ENCODE data around the gene XG.
"Not testable (repeated sequence)": the region's sequence is repeated elsewhere in the genome, so short reads cannot be mapped to it uniquely, and the experiment has no call there.

XG gene

DNA sequence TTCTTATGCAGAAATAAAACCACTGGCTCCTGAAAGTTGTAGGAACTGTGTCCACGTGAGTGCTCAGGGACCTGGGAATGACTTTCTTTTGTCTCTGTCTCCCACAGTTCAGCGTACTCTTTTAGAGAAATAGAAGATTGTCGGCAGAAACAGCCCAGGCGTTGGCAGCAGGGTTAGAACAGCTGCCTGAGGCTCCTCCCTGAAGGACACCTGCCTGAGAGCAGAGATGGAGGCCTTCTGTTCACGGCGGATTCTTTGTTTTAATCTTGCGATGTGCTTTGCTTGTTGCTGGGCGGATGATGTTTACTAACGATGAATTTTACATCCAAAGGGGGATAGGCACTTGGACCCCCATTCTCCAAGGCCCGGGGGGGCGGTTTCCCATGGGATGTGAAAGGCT lies 11.2 kb upstream of the XG start:
- TF ChIP-seq, protein P1, sequence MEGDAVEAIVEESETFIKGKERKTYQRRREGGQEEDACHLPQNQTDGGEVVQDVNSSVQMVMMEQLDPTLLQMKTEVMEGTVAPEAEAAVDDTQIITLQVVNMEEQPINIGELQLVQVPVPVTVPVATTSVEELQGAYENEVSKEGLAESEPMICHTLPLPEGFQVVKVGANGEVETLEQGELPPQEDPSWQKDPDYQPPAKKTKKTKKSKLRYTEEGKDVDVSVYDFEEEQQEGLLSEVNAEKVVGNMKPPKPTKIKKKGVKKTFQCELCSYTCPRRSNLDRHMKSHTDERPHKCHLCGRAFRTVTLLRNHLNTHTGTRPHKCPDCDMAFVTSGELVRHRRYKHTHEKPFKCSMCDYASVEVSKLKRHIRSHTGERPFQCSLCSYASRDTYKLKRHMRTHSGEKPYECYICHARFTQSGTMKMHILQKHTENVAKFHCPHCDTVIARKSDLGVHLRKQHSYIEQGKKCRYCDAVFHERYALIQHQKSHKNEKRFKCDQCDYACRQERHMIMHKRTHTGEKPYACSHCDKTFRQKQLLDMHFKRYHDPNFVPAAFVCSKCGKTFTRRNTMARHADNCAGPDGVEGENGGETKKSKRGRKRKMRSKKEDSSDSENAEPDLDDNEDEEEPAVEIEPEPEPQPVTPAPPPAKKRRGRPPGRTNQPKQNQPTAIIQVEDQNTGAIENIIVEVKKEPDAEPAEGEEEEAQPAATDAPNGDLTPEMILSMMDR (IDR thresholded peaks at IDR 0.05): no peak
- Histone ChIP-seq H3K9me3 (no peaks in the 10 kb centered on the region), H3K4me3 (no peak overlapping the region), H3K27ac (no peak overlapping the region), H3K27me3 (no peaks in the 10 kb centered on the region), H3K36me3 (peaks cover 49 to 54% (median 52%) of the 10 kb centered on the region in 3 donors), H3K4me1 (peaks cover 0 to 5% (median 0%) of the 10 kb centered on the region in 4 donors)
- intact Hi-C loops (cut with DNase I; ENCODE audit: low total_unique reads): no loop called here
- DNase-seq: peak in 1 of 2 donors; percentile 46

DNA sequence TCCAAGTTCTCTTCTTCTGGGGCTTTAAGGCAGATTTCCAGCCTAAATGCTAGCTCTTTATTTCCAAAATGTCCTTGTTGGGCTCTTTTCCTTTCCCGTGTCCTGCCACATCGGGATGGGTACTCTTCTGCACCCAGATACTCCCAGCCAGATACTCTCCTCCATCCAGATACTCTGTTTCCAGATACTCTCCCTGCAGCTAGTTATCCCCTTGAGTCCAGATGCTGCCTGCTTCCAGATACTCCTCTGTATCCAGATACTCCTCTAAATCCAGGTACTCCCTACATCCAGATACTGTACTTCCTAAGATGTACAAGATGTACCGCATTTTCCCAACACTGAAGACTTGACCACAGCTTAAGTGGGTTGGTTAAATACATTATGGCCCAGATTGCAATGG lies 10.5 kb upstream of the XG start:
- H3K27ac ChIP-seq: no peak overlapping the region
- DNase-seq: peak in 1 of 2 donors; percentile 5
- no peaks in the 10 kb centered on the region for H3K9me3 ChIP-seq
- TF ChIP-seq, protein P1 (IDR thresholded peaks at IDR 0.05): no peak
- H3K27me3 ChIP-seq: no peaks in the 10 kb centered on the region
- H3K4me3 ChIP-seq: no peak overlapping the region
- peaks cover 0 to 13% (median 0%) of the 10 kb centered on the region in 4 donors for H3K4me1 ChIP-seq
- intact Hi-C loops (cut with DNase I; ENCODE audit: low total_unique reads): no loop called here
- peaks cover 46 to 54% (median 50%) of the 10 kb centered on the region in 3 donors for H3K36me3 ChIP-seq

DNA sequence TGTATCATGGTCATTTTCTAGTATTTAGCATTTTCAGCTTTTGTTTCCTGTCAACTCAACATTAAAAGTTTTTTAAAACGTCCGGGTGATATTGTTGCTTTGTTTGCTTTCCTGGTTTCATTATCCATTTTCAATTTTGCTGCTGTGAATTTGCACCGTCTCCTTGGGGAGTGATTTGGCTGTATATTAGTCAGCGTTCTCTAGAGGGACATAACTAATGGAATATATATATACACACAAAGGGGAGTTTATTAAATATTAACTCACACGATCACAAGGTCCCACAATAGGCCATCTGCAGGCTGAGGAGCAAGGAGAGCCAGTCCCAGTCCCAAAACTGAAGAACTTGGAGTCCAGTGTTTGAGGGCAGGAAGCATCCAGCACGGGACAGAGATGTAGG lies 5.6 kb upstream of the XG start:
- intact Hi-C loops (cut with DNase I; ENCODE audit: low total_unique reads): not testable (repeated sequence)
- H3K4me1 ChIP-seq: peaks cover 0 to 20% (median 0%) of the 10 kb centered on the region in 4 donors

DNA sequence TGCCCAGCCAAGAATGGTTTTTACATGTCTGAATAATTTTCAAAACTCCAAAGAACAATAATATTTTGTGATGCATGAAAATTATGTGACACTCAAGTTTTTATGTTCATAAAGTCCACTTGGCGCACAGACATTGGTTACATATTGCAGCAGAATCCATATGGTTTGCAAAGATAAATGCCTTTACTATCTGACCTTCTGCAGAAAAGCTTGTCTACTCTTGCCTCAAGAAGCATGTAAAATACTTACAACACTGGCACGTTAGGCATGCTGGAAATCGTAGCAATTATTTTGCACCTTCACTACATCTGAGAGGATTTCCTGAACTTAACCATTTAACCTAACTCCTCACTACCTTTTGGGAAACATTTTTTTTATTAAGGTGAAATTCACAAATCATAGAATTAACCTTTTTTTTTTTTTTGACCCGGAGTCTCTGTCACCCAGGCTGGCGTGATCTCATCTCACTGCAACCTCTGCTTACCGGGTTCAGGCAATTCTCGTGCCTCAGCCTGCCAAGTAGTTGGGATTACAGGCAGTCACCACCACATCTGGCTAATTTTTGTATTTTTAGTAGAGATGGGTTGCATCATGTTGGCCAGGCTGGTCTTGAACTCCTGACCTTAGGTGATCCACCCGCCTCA lies 3.5 kb upstream of the XG start:
- Histone ChIP-seq H3K36me3 (peaks cover 0 to 5% (median 4%) of the 10 kb centered on the region in 3 donors), H3K27ac (no peak overlapping the region), H3K4me1 (peaks cover 0 to 20% (median 0%) of the 10 kb centered on the region in 4 donors), H3K4me3 (no peak overlapping the region), H3K9me3 (no peaks in the 10 kb centered on the region), H3K27me3 (no peaks in the 10 kb centered on the region)
- intact Hi-C loops (cut with DNase I; ENCODE audit: low total_unique reads): no loop called here
- DNase-seq: peak in 1 of 2 donors; percentile 15
- TF ChIP-seq, protein P1 (IDR thresholded peaks at IDR 0.05): no peak

More for the DNA sequence above, 5.6 kb upstream of the XG start:
- not testable (repeated sequence) for H3K9me3 ChIP-seq, H3K27ac ChIP-seq, H3K4me3 ChIP-seq, H3K27me3 ChIP-seq
- peaks cover 9 to 18% (median 16%) of the 10 kb centered on the region in 3 donors for H3K36me3 ChIP-seq
- peak in 1 of 2 donors; percentile 28 for DNase-seq

DNA sequence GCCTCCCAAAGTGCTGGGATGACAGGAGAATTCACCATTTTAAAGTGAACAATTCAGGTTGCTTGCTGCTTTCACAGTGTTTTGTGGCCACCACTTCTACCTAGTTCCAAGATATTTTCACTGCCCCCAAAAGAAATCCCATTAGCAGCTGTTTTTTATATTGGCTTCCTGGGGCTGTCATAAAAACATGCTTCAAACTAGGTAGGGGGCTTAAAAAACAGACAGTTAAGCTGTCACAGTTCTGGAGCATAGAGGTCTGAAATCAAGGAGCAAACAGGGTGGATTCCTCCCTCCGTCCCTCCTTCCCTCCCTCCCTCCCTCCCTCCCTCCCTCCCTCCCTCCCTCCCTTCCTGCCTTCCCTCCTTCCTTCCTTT lies 3.0 kb upstream of the XG start:
- TF ChIP-seq, protein P1 (IDR thresholded peaks at IDR 0.05): no peak
- intact Hi-C loops (cut with DNase I; ENCODE audit: low total_unique reads): no loop called here
- DNase-seq: no peak
- Histone ChIP-seq H3K36me3 (no peaks in the 10 kb centered on the region), H3K4me1 (peaks cover 0 to 20% (median 0%) of the 10 kb centered on the region in 4 donors), H3K27me3 (no peaks in the 10 kb centered on the region), H3K27ac (no peak overlapping the region), H3K9me3 (no peaks in the 10 kb centered on the region), H3K4me3 (no peak overlapping the region)

DNA sequence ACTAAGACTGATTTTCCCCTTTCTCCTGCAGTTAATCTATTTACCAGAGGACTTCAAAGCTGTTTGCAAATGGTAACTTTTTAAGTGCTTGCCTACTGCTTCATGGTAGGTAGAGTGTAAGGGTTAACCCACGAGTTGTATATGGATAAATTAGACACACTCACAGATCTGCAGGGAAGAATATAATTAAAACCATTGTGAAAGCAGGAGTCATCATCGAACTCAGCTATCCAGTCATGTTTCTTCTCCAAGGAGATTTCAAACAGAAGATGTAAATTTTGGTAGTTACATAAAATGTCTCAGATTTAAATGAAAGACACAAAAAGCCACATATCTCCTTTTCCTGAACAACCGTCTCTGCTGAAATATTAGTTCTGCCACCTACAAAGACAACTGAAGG lies 549 bp upstream of the XG start:
- H3K36me3 ChIP-seq: no peaks in the 10 kb centered on the region
- H3K4me1 ChIP-seq: peaks cover 0 to 8% (median 0%) of the 10 kb centered on the region in 4 donors
- no peak overlapping the region for H3K4me3 ChIP-seq
- TF ChIP-seq, protein P1 (IDR thresholded peaks at IDR 0.05): no peak
- no peaks in the 10 kb centered on the region for H3K27me3 ChIP-seq
- DNase-seq: no peak
- intact Hi-C loops (cut with DNase I; ENCODE audit: low total_unique reads): no loop called here
- H3K9me3 ChIP-seq: no peaks in the 10 kb centered on the region
- peak overlapping the region in 1 of 2 donors; percentile 0 for H3K27ac ChIP-seq

DNA sequence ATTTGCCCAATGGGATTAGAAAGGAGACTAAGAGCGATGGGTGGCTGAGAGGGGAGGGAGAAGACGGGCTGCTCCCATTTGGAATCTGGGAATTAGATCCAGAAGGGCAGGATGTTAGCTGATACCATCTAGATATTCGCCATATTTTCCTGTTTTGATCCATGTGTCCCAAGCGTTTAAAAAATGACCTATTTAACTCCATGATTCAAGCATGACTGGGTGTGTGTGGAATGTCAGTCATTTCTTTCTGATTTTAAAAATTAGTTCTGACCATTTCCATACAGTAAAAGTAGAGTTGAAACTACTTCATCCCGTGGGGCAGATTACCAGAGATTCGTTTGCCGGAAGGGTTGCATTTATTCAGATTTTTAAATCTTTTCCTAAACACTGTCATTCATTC lies 601 bp downstream of the XG start:
- peak overlapping the region; percentile 17 to 28 for H3K4me3 ChIP-seq
- intact Hi-C loops (cut with DNase I; ENCODE audit: low total_unique reads); H3K36me3 ChIP-seq; DNase-seq; H3K27me3 ChIP-seq; H3K4me1 ChIP-seq; H3K9me3 ChIP-seq: not testable (repeated sequence)
- H3K27ac ChIP-seq: peak overlapping the region in 1 of 2 donors; percentile 25

DNA sequence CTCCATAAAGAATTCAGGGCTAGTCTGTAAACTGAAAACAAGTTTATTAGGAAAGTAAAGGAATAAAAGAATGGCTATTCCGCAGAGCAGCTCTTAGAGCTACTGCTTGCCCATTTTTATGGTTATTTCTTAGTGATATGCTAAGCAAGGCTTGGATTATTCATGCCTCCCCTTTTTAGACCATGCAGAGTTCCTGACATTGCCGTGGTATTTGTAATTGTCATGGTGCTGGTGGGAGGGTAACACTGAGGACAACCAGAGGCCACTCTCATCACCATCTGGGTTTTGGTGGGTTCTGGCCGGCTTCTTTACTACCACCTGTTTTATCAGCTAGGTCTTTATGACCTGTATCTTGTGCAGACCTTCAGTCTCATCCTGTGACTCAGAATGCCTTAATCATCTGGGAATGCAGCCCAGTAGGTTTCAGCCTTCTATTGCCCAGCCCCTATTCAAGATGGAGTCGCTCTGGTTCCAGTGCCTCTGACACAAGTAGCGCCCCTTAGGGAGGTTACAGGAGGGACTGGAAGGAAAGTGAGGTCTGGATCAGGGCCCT lies 3.4 kb downstream of the XG start:
- DNase-seq; H3K9me3 ChIP-seq; intact Hi-C loops (cut with DNase I; ENCODE audit: low total_unique reads); H3K4me3 ChIP-seq; H3K36me3 ChIP-seq; H3K27me3 ChIP-seq; H3K4me1 ChIP-seq; H3K27ac ChIP-seq: not testable (repeated sequence)

Measured in tibial artery (tissue), 4 donors.